Hepatocyte (in vitro differentiated cells): ENCODE data around the gene MYZAP.

ENCODE experiments used
- EZH2 ChIP-seq: fragments of 200-600 bp; sonication (generic); IDR thresholded peaks from 2 replicates; pipeline ENCODE4 v1.6.1; 2016; ENCODE audit warnings: antibody characterized with exemption, mild to moderate bottlenecking, borderline replicate concordance
- TF ChIP-seq, protein P1 (sequence below): fragments of 200-600 bp; sonication (generic); IDR thresholded peaks from 2 replicates; pipeline ENCODE4 v1.5.1; 2016; ENCODE audit warnings: antibody characterized with exemption, mild to moderate bottlenecking; ENCODE audit not compliant: poor library complexity

- TF ChIP-seq, protein P1, sequence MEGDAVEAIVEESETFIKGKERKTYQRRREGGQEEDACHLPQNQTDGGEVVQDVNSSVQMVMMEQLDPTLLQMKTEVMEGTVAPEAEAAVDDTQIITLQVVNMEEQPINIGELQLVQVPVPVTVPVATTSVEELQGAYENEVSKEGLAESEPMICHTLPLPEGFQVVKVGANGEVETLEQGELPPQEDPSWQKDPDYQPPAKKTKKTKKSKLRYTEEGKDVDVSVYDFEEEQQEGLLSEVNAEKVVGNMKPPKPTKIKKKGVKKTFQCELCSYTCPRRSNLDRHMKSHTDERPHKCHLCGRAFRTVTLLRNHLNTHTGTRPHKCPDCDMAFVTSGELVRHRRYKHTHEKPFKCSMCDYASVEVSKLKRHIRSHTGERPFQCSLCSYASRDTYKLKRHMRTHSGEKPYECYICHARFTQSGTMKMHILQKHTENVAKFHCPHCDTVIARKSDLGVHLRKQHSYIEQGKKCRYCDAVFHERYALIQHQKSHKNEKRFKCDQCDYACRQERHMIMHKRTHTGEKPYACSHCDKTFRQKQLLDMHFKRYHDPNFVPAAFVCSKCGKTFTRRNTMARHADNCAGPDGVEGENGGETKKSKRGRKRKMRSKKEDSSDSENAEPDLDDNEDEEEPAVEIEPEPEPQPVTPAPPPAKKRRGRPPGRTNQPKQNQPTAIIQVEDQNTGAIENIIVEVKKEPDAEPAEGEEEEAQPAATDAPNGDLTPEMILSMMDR = no peak
- no peak for TF ChIP-seq EZH2
These were observed 7.6 kb downstream of the MYZAP start for GRCh38 chr15:57599296-57599810.
